Astrocyte of the spinal cord (primary cell): Measurements from ENCODE around the gene WTIP.

Experiments used
- DNase-seq: peaks from one replicate; pipeline ENCODE4 v3.0.0; 2011; ENCODE audit warnings: low read depth, low spot score
- H3K4me3 ChIP-seq: 2 replicates; pipeline ENCODE4 v1.5.1; 2011; ENCODE audit warnings: low read depth, mild to moderate bottlenecking, low read length, moderate library complexity
- CTCF ChIP-seq: IDR thresholded peaks from 2 replicates; pipeline ENCODE4 v1.5.1; 2012; ENCODE audit warnings: low read depth, mild to moderate bottlenecking, low read length, inconsistent platforms
- in situ Hi-C: cut with HindIII; loops from 2 replicates; pipeline ENCODE4 v1.10.0; 2017; ENCODE audit warnings: low sequenced_read_pairs

Gene WTIP

GRCh38 chr19:34487651-34488051, 6.1 kb downstream of the WTIP start:
- TF ChIP-seq CTCF, result no peak
- H3K4me3 ChIP-seq, result no peak overlapping the region
- in situ Hi-C loops, result no loop called here
- no peak for DNase-seq

GRCh38 chr19:34489175-34489574, 7.6 kb downstream of the WTIP start:
- TF ChIP-seq CTCF, result no peak
- H3K4me3 ChIP-seq, result no peak overlapping the region
- no peak for DNase-seq
- in situ Hi-C loops, result no loop called here

- TF ChIP-seq CTCF, result no peak
- DNase-seq, result no peak
- in situ Hi-C loops, result no loop called here
- no peak overlapping the region for H3K4me3 ChIP-seq
Observed at GRCh38 chr19:34490141-34490766, 8.7 kb downstream of the WTIP start.

GRCh38 chr19:34493038-34493648, 11.6 kb downstream of the WTIP start:
- no peak for DNase-seq
- H3K4me3 ChIP-seq, result no peak overlapping the region
- in situ Hi-C loops, result no loop called here
- no peak for TF ChIP-seq CTCF

- no peak for DNase-seq
- H3K4me3 ChIP-seq, result no peak overlapping the region
- in situ Hi-C loops, result no loop called here
- TF ChIP-seq CTCF, result no peak
Observed at GRCh38 chr19:34493649-34494044, 12.1 kb downstream of the WTIP start.

GRCh38 chr19:34494601-34495000, 13.0 kb downstream of the WTIP start:
- TF ChIP-seq CTCF, result no peak
- no peak overlapping the region for H3K4me3 ChIP-seq

More at GRCh38 chr19:34494601-34495000, 13.0 kb downstream of the WTIP start:
- no peak for DNase-seq
- in situ Hi-C loops, result no loop called here
